Neural progenitor cell (in vitro differentiated cells): ENCODE measurements around the gene DNM1L. TPM values are rescaled to one million over a fixed set of nuclear protein-coding genes. Genes with fewer than 3 reads are reported as not detected.
"Not testable (repeated sequence)": the region's sequence is repeated elsewhere in the genome, so short reads cannot be mapped to it uniquely, and the experiment has no call there.

Experiments
- DNase-seq: peaks from one replicate; pipeline ENCODE4 v3.0.0-alpha.2; 2016; ENCODE audit warnings: low spot score
- H2AFZ ChIP-seq: fragments of 200-600 bp; sonication (generic); replicated peaks from 2 replicates; pipeline ENCODE4 v1.6.1; 2016; ENCODE audit warnings: antibody characterized with exemption
- H3F3A ChIP-seq: fragments of 200-600 bp; sonication (generic); 2 replicates; pipeline ENCODE4 v1.6.1; 2016; ENCODE audit warnings: antibody characterized with exemption, low read depth
- H3K27ac ChIP-seq: fragments of 200-600 bp; sonication (generic); 2 replicates; pipeline ENCODE4 v1.5.1; 2016; ENCODE audit warnings: mild to moderate bottlenecking
- H3K27me3 ChIP-seq: fragments of 200-600 bp; sonication (generic); 2 replicates; pipeline ENCODE4 v1.6.1; 2016; ENCODE audit warnings: mild to moderate bottlenecking, moderate library complexity
- H3K36me3 ChIP-seq: fragments of 200-600 bp; sonication (generic); 2 replicates; pipeline ENCODE4 v1.5.1; 2016
- H3K4me1 ChIP-seq: fragments of 200-600 bp; sonication (generic); 2 replicates; pipeline ENCODE4 v1.6.1; 2016; ENCODE audit warnings: mixed run types
- H3K4me2 ChIP-seq: fragments of 200-600 bp; sonication (generic); 2 replicates; pipeline ENCODE4 v1.6.1; 2016
- H3K4me3 ChIP-seq: fragments of 200-600 bp; sonication (generic); 2 replicates; pipeline ENCODE4 v1.5.1; 2016
- H3K79me2 ChIP-seq: fragments of 200-600 bp; sonication (generic); 2 replicates; pipeline ENCODE4 v1.6.1; 2016; ENCODE audit warnings: low read depth
- H3K9ac ChIP-seq: fragments of 200-600 bp; sonication (generic); 2 replicates; pipeline ENCODE4 v1.6.1; 2016
- H3K9me3 ChIP-seq: fragments of 200-600 bp; sonication (generic); 2 replicates; pipeline ENCODE4 v1.5.1; 2016; ENCODE audit warnings: low read depth
- H4K20me1 ChIP-seq: fragments of 200-600 bp; sonication (generic); 2 replicates; pipeline ENCODE4 v1.6.1; 2016; ENCODE audit warnings: low read depth
- H3K27ac Mint-ChIP-seq: 3 replicates; pipeline ENCODE4 v1.8.0; 2021; ENCODE audit warnings: mixed read lengths
- H3K27me3 Mint-ChIP-seq: 2 replicates; pipeline ENCODE4 v1.8.0; 2022; ENCODE audit warnings: low read depth, mild to moderate bottlenecking, inconsistent platforms, moderate library complexity, mixed read lengths; ENCODE audit not compliant: insufficient read depth
- H3K36me3 Mint-ChIP-seq: 3 replicates; pipeline ENCODE4 v1.8.0; 2021; ENCODE audit warnings: mixed read lengths
- H3K4me1 Mint-ChIP-seq: 3 replicates; pipeline ENCODE4 v1.8.0; 2021; ENCODE audit warnings: mixed read lengths
- H3K4me3 Mint-ChIP-seq: 3 replicates; pipeline ENCODE4 v1.8.0; 2021; ENCODE audit warnings: mild to moderate bottlenecking, moderate library complexity, mixed read lengths
- H3K9me3 Mint-ChIP-seq: 3 replicates; pipeline ENCODE4 v1.8.0; 2020; ENCODE audit warnings: mixed read lengths
- EZH2 ChIP-seq: fragments of 200-600 bp; sonication (generic); IDR thresholded peaks from 2 replicates; pipeline ENCODE4 v1.6.1; 2017; ENCODE audit warnings: antibody characterized with exemption, mild to moderate bottlenecking, moderate library complexity
- EZH2phosphoT487 ChIP-seq: fragments of 200-600 bp; sonication (generic); IDR thresholded peaks from 2 replicates; pipeline ENCODE4 v1.6.1; 2017; ENCODE audit warnings: antibody characterized with exemption
- total RNA-seq: library from RNA; depleted of rRNA; stranded (reverse); fragments of >200 nt; gene quantifications from 2 replicates; pipeline ENCODE4 v1.2.3, GENCODE V29; 2015; ENCODE audit warnings: low replicate concordance
- TF ChIP-seq, protein P1 (sequence below): fragments of 200-600 bp; sonication (generic); IDR thresholded peaks from 2 replicates; pipeline ENCODE4 v1.5.1; 2017; ENCODE audit warnings: antibody characterized with exemption, mild to moderate bottlenecking

The DNM1L gene
- total RNA-seq, 1 donor from 2014 or later, result 133 TPM

DNA sequence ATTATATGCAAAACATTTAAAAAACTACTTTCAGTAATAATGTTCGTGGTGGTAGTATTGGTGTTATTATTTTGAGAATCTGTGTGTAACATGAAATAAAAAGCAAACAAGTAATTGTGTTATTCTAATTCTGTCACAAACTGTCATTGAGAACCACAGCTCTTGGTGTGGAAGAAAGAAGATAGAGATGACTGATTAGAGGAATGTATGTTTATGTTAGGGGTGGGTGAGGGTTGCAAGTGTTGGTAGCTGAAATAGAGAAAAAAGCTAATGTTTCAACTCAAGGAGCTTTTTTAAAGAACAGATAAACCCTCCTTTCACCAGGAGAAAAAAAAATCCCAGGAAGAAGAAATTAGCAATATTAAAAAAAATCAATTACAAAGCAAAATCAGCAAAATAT is 18.3 kb downstream of the DNM1L start:
- DNase-seq, result no peak
- peaks cover 5% of the 10 kb centered on the region for H3K4me1 ChIP-seq
- Mint-ChIP-seq H3K27me3 (peaks cover 2% of the 10 kb centered on the region), H3K27ac (no peak overlapping the region), H3K36me3 (peaks cover 28% of the 10 kb centered on the region), H3K9me3 (peaks cover 18% of the 10 kb centered on the region), H3K4me3 (no peak overlapping the region), H3K4me1 (peaks cover 2% of the 10 kb centered on the region)
- TF ChIP-seq EZH2phosphoT487 (no peak), EZH2 (no peak)
- TF ChIP-seq, protein P1, sequence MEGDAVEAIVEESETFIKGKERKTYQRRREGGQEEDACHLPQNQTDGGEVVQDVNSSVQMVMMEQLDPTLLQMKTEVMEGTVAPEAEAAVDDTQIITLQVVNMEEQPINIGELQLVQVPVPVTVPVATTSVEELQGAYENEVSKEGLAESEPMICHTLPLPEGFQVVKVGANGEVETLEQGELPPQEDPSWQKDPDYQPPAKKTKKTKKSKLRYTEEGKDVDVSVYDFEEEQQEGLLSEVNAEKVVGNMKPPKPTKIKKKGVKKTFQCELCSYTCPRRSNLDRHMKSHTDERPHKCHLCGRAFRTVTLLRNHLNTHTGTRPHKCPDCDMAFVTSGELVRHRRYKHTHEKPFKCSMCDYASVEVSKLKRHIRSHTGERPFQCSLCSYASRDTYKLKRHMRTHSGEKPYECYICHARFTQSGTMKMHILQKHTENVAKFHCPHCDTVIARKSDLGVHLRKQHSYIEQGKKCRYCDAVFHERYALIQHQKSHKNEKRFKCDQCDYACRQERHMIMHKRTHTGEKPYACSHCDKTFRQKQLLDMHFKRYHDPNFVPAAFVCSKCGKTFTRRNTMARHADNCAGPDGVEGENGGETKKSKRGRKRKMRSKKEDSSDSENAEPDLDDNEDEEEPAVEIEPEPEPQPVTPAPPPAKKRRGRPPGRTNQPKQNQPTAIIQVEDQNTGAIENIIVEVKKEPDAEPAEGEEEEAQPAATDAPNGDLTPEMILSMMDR, result no peak
- H3K36me3 ChIP-seq, result peaks cover 7% of the 10 kb centered on the region
- H3K4me2 ChIP-seq, result no peak overlapping the region
- H3K4me3 ChIP-seq, result no peak overlapping the region
- no peak overlapping the region for H3K9ac ChIP-seq
- no peaks in the 10 kb centered on the region for H3K9me3 ChIP-seq
- no peaks in the 10 kb centered on the region for H3K27me3 ChIP-seq
- peaks cover 3% of the 10 kb centered on the region for H3F3A ChIP-seq
- H2AFZ ChIP-seq, result no peak overlapping the region
- H4K20me1 ChIP-seq, result peaks cover 8% of the 10 kb centered on the region
- H3K79me2 ChIP-seq, result peaks cover 82% of the 10 kb centered on the region
- no peak overlapping the region for H3K27ac ChIP-seq

DNA sequence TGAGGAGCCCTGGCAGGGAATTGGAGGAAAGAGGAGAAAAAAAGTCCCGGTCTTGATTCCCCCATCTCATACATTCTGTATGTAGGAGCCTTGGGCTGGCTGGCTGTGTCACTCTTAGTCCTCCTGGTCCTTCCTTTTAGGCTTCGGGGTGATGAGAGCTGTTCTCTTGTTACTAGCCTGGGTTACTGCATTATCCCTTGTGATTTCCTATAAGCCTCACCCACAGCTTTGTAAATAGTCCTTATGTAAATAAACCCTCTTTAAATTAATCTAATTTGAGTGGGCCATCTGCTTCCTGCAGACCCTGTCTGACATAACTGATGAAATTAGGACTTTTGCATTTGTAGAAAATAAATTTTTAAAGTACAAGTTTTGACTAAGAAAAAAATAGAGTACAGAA is 19.2 kb downstream of the DNM1L start:
- no peak overlapping the region for H3K4me3 Mint-ChIP-seq
- Histone ChIP-seq H3K9me3 (no peaks in the 10 kb centered on the region), H3F3A (peaks cover 7% of the 10 kb centered on the region), H2AFZ (no peak overlapping the region), H3K27ac (no peak overlapping the region), H3K4me3 (no peak overlapping the region), H3K4me1 (peaks cover 5% of the 10 kb centered on the region), H3K36me3 (peaks cover 7% of the 10 kb centered on the region), H3K4me2 (no peak overlapping the region), H4K20me1 (peaks cover 8% of the 10 kb centered on the region), H3K79me2 (peaks cover 74% of the 10 kb centered on the region), H3K27me3 (no peaks in the 10 kb centered on the region), H3K9ac (no peak overlapping the region)
- TF ChIP-seq, protein P1, result no peak
- peaks cover 23% of the 10 kb centered on the region for H3K36me3 Mint-ChIP-seq
- H3K27me3 Mint-ChIP-seq, result peaks cover 2% of the 10 kb centered on the region
- H3K9me3 Mint-ChIP-seq, result peaks cover 18% of the 10 kb centered on the region
- H3K4me1 Mint-ChIP-seq, result peaks cover 2% of the 10 kb centered on the region
- H3K27ac Mint-ChIP-seq, result no peak overlapping the region
- DNase-seq, result peak; percentile 25

DNA sequence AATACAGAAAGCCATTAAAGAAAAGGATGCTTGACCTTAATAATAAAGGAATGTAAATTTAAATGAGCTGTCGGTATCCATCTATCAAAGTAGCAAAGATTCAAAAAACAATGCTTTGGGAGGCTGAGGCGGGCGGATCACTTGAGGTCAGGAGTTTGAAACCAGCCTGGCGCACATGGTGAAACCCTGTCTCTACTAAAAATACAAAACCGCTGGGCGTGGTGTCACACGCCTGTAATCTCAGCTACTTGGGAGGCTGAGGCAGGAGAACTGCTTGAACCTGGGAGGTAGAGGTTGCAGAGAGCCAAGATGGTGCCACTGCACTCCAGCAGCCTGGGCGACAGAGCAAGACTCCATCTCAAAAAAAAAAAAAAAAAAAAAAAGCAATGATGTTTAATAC is 20.3 kb downstream of the DNM1L start:
- not testable (repeated sequence) for H4K20me1 ChIP-seq, H3K36me3 ChIP-seq, H2AFZ ChIP-seq, DNase-seq, H3K4me1 ChIP-seq, H3K27ac ChIP-seq, H3K27me3 Mint-ChIP-seq, H3K4me1 Mint-ChIP-seq, H3K4me2 ChIP-seq, H3K4me3 Mint-ChIP-seq, H3K27ac Mint-ChIP-seq, H3F3A ChIP-seq, H3K9ac ChIP-seq, H3K27me3 ChIP-seq, H3K4me3 ChIP-seq, H3K9me3 ChIP-seq
- H3K79me2 ChIP-seq, result peaks cover 62% of the 10 kb centered on the region
- Mint-ChIP-seq H3K36me3 (peaks cover 14% of the 10 kb centered on the region), H3K9me3 (peaks cover 13% of the 10 kb centered on the region)

DNA sequence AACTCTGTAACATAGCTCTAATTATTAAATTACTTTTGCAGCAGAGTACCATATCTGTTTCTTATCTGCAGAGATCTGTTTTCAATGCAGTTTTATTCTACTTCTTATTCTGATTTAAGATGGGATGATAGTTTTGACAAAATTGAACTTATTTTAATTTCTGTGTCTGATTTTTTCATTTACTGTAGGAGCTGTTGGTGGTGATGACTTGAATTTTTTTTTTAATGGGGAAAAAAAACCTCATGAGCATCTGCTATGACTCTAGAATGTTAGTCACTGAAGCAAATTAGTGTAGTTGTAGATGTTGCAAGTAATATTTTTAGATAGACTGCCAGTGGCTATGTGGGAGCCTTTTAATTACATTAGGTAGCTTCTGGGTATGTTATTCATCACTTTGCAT is 23.4 kb downstream of the DNM1L start:
- peaks cover 8% of the 10 kb centered on the region for H4K20me1 ChIP-seq
- no peaks in the 10 kb centered on the region for H3K27me3 Mint-ChIP-seq
- H3K9ac ChIP-seq, result no peak overlapping the region
- H3K4me2 ChIP-seq, result no peak overlapping the region
- no peak overlapping the region for H3K27ac ChIP-seq
- DNase-seq, result no peak
- H3K27ac Mint-ChIP-seq, result no peak overlapping the region
- H3K4me3 ChIP-seq, result no peak overlapping the region
- peaks cover 2% of the 10 kb centered on the region for H3K4me1 Mint-ChIP-seq
- H3K4me3 Mint-ChIP-seq, result no peak overlapping the region
- no peak overlapping the region for H2AFZ ChIP-seq
- H3K36me3 ChIP-seq, result peaks cover 7% of the 10 kb centered on the region
- no peak for TF ChIP-seq EZH2
- TF ChIP-seq EZH2phosphoT487, result no peak
- TF ChIP-seq, protein P1, result no peak
- H3K36me3 Mint-ChIP-seq, result no peaks in the 10 kb centered on the region
- no peaks in the 10 kb centered on the region for H3K9me3 ChIP-seq
- no peaks in the 10 kb centered on the region for H3K27me3 ChIP-seq
- H3F3A ChIP-seq, result peaks cover 20% of the 10 kb centered on the region
- no peaks in the 10 kb centered on the region for H3K9me3 Mint-ChIP-seq
- H3K4me1 ChIP-seq, result peaks cover 5% of the 10 kb centered on the region
- H3K79me2 ChIP-seq, result peaks cover 39% of the 10 kb centered on the region
